ENCODE data around the gene SCMH1.

Gene SCMH1

GRCh38 chr1:41274752-41275545 is 32.8 kb upstream of the SCMH1 start:
- TF ChIP-seq CTCF (conservative IDR thresholded peaks at IDR 0.05; ENCODE audit: control insufficient read depth, insufficient read depth, low read depth, low read length) = no peak
- H3K4me3 ChIP-seq (ENCODE audit: control insufficient read depth, low read depth, low read length) = no peak overlapping the region
- DNase-seq (ENCODE audit: low read depth) = peak; percentile 14

GRCh38 chr1:41272601-41273000 is 30.5 kb upstream of the SCMH1 start:
- DNase-seq (ENCODE audit: low read depth) = no peak
- no peak for TF ChIP-seq CTCF (conservative IDR thresholded peaks at IDR 0.05; ENCODE audit: control insufficient read depth, insufficient read depth, low read depth, low read length)
- no peak overlapping the region for H3K4me3 ChIP-seq (ENCODE audit: control insufficient read depth, low read depth, low read length)

- DNase-seq (ENCODE audit: low read depth) = peak; percentile 78
- peak; percentile 97 for TF ChIP-seq CTCF (conservative IDR thresholded peaks at IDR 0.05; ENCODE audit: control insufficient read depth, insufficient read depth, low read depth, low read length)
- H3K4me3 ChIP-seq (ENCODE audit: control insufficient read depth, low read depth, low read length) = no peak overlapping the region
Measured at GRCh38 chr1:41268154-41268770, 26.2 kb upstream of the SCMH1 start.

GRCh38 chr1:41261926-41262618 is 20.0 kb upstream of the SCMH1 start:
- DNase-seq (ENCODE audit: low read depth) = no peak
- no peak overlapping the region for H3K4me3 ChIP-seq (ENCODE audit: control insufficient read depth, low read depth, low read length)
- no peak for TF ChIP-seq CTCF (conservative IDR thresholded peaks at IDR 0.05; ENCODE audit: control insufficient read depth, insufficient read depth, low read depth, low read length)

- no peak for DNase-seq (ENCODE audit: low read depth)
- H3K4me3 ChIP-seq (ENCODE audit: control insufficient read depth, low read depth, low read length) = no peak overlapping the region
- no peak for TF ChIP-seq CTCF (conservative IDR thresholded peaks at IDR 0.05; ENCODE audit: control insufficient read depth, insufficient read depth, low read depth, low read length)
Measured at GRCh38 chr1:41260768-41261167, 18.7 kb upstream of the SCMH1 start.

GRCh38 chr1:41259221-41259620 is 17.1 kb upstream of the SCMH1 start:
- TF ChIP-seq CTCF (conservative IDR thresholded peaks at IDR 0.05; ENCODE audit: control insufficient read depth, insufficient read depth, low read depth, low read length) = no peak
- no peak overlapping the region for H3K4me3 ChIP-seq (ENCODE audit: control insufficient read depth, low read depth, low read length)
- no peak for DNase-seq (ENCODE audit: low read depth)

All from fibroblast of mammary gland (primary cell).